Neuronal stem cell (in vitro differentiated cells): ENCODE data around the gene ACADS. TPM values are rescaled to one million over a fixed set of nuclear protein-coding genes. Genes with fewer than 3 reads are reported as not detected.

ENCODE experiments used
- DNase-seq: peaks from one replicate; pipeline ENCODE4 v3.0.0-alpha.2; 2013; ENCODE audit warnings: low spot score
- H2AFZ ChIP-seq: one replicate; pipeline ENCODE4 v1.6.1; 2013; ENCODE audit warnings: mild to moderate bottlenecking, low read length, inconsistent platforms
- H2AK5ac ChIP-seq: 2 replicates; pipeline ENCODE4 v1.6.1; 2013; ENCODE audit warnings: low read depth, mild to moderate bottlenecking, inconsistent platforms, low read length, moderate library complexity, mixed read lengths
- H2BK120ac ChIP-seq: 2 replicates; pipeline ENCODE4 v1.6.1; 2013; ENCODE audit warnings: low read depth, mild to moderate bottlenecking, inconsistent platforms, low read length, moderate library complexity, mixed read lengths
- H2BK12ac ChIP-seq: one replicate; pipeline ENCODE4 v1.6.1; 2013; ENCODE audit warnings: low read length, inconsistent platforms
- H2BK15ac ChIP-seq: 2 replicates; pipeline ENCODE4 v1.6.1; 2013; ENCODE audit warnings: mild to moderate bottlenecking, low read length, inconsistent platforms, mixed read lengths
- H2BK5ac ChIP-seq: one replicate; pipeline ENCODE4 v1.6.1; 2013; ENCODE audit warnings: inconsistent platforms, mild to moderate bottlenecking, low read length, moderate library complexity
- H3K14ac ChIP-seq: one replicate; pipeline ENCODE4 v1.6.1; 2013; ENCODE audit warnings: low read length, inconsistent platforms
- H3K18ac ChIP-seq: 2 replicates; pipeline ENCODE4 v1.6.1; 2013; ENCODE audit warnings: low read length, inconsistent platforms
- H3K23ac ChIP-seq: 2 replicates; pipeline ENCODE4 v1.6.1; 2013; ENCODE audit warnings: low read depth, mild to moderate bottlenecking, mixed read lengths, low read length, inconsistent platforms; ENCODE audit not compliant: poor library complexity
- H3K27ac ChIP-seq: replicated peaks from 3 replicates; pipeline ENCODE4 v1.5.1; 2013; ENCODE audit warnings: low read length, inconsistent platforms
- H3K27me3 ChIP-seq, 3 experiments: 2 replicates each; pipeline ENCODE4 v1.6.1; 2013; ENCODE audit warnings: low read length in 3 of 3, mild to moderate bottlenecking in 2 of 3, inconsistent platforms in 1 of 3, low read depth in 1 of 3, mixed read lengths in 1 of 3, moderate library complexity in 1 of 3; ENCODE audit not compliant: control insufficient read depth in 3 of 3, insufficient read depth in 3 of 3
- H3K36me3 ChIP-seq, 2 donors: replicated peaks in 1 of 2; 2 replicates each; pipeline ENCODE4 v1.6.1; 2013; ENCODE audit warnings: low read length in 2 of 2; ENCODE audit not compliant: control insufficient read depth in 2 of 2, insufficient read depth in 2 of 2
- H3K4ac ChIP-seq: 2 replicates; pipeline ENCODE4 v1.6.1; 2013; ENCODE audit warnings: inconsistent platforms, mild to moderate bottlenecking, low read length, moderate library complexity
- H3K4me1 ChIP-seq, 2 donors: 1 replicate in 1 of 2; 2 replicates in 1 of 2; pipeline ENCODE4 v1.6.1; 2013; ENCODE audit warnings: low read length in 2 of 2, low read depth in 1 of 2; ENCODE audit not compliant: control insufficient read depth in 2 of 2, insufficient read depth in 1 of 2
- H3K4me2 ChIP-seq: one replicate; pipeline ENCODE4 v1.6.1; 2013; ENCODE audit warnings: mild to moderate bottlenecking, low read length, inconsistent platforms; ENCODE audit not compliant: insufficient read depth, poor library complexity, severe bottlenecking
- H3K4me3 ChIP-seq, 2 donors: 2 replicates each; pipeline ENCODE4 v1.5.1; 2013; ENCODE audit warnings: low read length in 2 of 2, mild to moderate bottlenecking in 2 of 2, inconsistent platforms in 1 of 2, moderate library complexity in 1 of 2
- H3K79me1 ChIP-seq: one replicate; pipeline ENCODE4 v1.6.1; 2013; ENCODE audit warnings: low read depth, mild to moderate bottlenecking, inconsistent platforms, low read length, moderate library complexity
- H3K9ac ChIP-seq: one replicate; pipeline ENCODE4 v1.6.1; 2013; ENCODE audit warnings: mild to moderate bottlenecking, low read depth, low read length, inconsistent platforms; ENCODE audit not compliant: poor library complexity
- H3K9me3 ChIP-seq, 2 donors: replicated peaks in 1 of 2; 2 replicates each; pipeline versions ENCODE3 to v1.6.1; 2013; ENCODE audit warnings: low read length in 2 of 2, mild to moderate bottlenecking in 2 of 2, inconsistent platforms in 1 of 2, low read depth in 1 of 2, mixed read lengths in 1 of 2, moderate library complexity in 1 of 2; ENCODE audit not compliant: control insufficient read depth in 2 of 2, insufficient read depth in 1 of 2
- H4K8ac ChIP-seq: one replicate; pipeline ENCODE4 v1.6.1; 2013; ENCODE audit warnings: low read depth, mild to moderate bottlenecking, inconsistent platforms, low read length, moderate library complexity
- H4K91ac ChIP-seq: one replicate; pipeline ENCODE4 v1.6.1; 2013; ENCODE audit warnings: low read length, low read depth, mild to moderate bottlenecking, inconsistent platforms; ENCODE audit not compliant: poor library complexity
- WGBS, 2 donors: extraction: QIAGEN DNeasy Blood & Tissue Kit; methylation state at CpG; one replicate each; pipeline ENCODE4 v1.1.7; 2013; ENCODE audit warnings: missing lambda C conversion rate in 2 of 2, mixed read lengths in 1 of 2; ENCODE audit not compliant: insufficient read length in 2 of 2, insufficient replicate concordance in 1 of 2; ENCODE audit errors: extremely low coverage in 2 of 2; 5-methylcytosine and 5-hydroxymethylcytosine counted together
- polyA plus RNA-seq, 2 experiments: library from polyadenylated mRNA; stranded (reverse); fragments of 200-250 nt; gene quantifications; one replicate each; pipeline ENCODE4 v1.2.3, GENCODE V29; 2013

ACADS gene
- polyA plus RNA-seq (2013, experiment 1 of 2) = 2.0 TPM
- 2.2 TPM for polyA plus RNA-seq (2013, experiment 2 of 2)

- no peaks in the 10 kb centered on the region for H3K27me3 ChIP-seq
- H3K4me2 ChIP-seq = peak within 1 kb of the TSS; percentile 82
- H3K79me1 ChIP-seq = peaks cover 2% of the 10 kb centered on the region
- peaks cover 21 to 79% of the 10 kb centered on the region in 2 donors for H3K36me3 ChIP-seq
- no peak within 1 kb of the TSS for H2AFZ ChIP-seq
- peak within 1 kb of the TSS; percentile 76 for H3K23ac ChIP-seq
- H2AK5ac ChIP-seq = no peak within 1 kb of the TSS
- H3K4me1 ChIP-seq = peaks cover 0 to 3% of the 10 kb centered on the region in 2 donors
- peak; percentile 87 for DNase-seq
- H4K8ac ChIP-seq = no peak within 1 kb of the TSS
- H3K27ac ChIP-seq = no peak within 1 kb of the TSS
- peak within 1 kb of the TSS; percentile 53 for H3K9ac ChIP-seq
- peak within 1 kb of the TSS in 1 of 2 donors; percentile 84 for H3K4me3 ChIP-seq
- no peak within 1 kb of the TSS for H2BK15ac ChIP-seq
- no CpG with 5 or more reads among the region's 66 CpGs for WGBS, 2 donors
- no peak within 1 kb of the TSS for H2BK120ac ChIP-seq
- H3K14ac ChIP-seq = no peak within 1 kb of the TSS
- no peak within 1 kb of the TSS for H2BK5ac ChIP-seq
- no peaks in the 10 kb centered on the region for H3K9me3 ChIP-seq
- no peak within 1 kb of the TSS for H4K91ac ChIP-seq
- H3K18ac ChIP-seq = peak within 1 kb of the TSS; percentile 89
- no peak within 1 kb of the TSS for H3K4ac ChIP-seq
- no peak within 1 kb of the TSS for H2BK12ac ChIP-seq
Observed at GRCh38 chr12:120725659-120726509, at the start of gene ACADS. Gene ACADS, plus strand, starts transcription at chr12:120725826. Its CDS starts 60 bp downstream, at chr12:120725886.

DNA sequence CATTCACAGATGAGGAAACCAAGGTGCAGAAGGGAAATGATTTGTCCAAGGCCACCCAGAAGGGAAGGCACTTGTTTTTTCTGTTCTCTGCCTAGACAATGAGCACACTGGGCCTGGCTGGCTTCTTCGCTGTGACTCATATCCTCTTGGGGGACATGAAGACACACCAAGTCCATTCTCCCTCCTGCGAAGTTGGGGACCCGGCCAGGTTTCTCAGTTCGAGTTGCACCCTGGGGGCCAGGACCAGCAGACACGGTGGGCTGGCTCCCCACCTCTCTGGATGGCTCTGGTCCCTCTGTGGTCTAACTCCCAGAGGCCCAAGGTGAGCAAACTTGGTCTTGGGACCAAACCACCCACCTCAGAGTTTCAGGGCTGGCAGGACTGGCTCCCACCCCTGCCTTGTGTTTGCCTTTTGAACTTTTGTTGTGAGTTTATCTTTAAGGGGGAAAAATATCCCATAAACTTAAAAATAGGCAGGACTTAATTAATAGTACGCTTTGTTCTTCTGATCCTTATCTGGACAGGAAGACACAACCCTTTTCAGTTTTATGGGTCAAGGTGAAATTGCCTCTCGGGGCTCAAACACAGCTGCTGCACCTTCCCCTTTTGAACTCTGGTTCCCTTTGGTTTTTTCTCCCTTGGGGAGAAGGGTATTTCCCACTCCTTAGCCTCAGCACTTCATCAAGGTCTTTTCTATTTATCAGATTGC lies 47.7 kb upstream of the ACADS start:
- no peak overlapping the region for H4K8ac ChIP-seq
- no peaks in the 10 kb centered on the region for H3K9me3 ChIP-seq
- no peak overlapping the region for H2AK5ac ChIP-seq
- no peaks in the 10 kb centered on the region for H3K79me1 ChIP-seq
- no peak overlapping the region for H2AFZ ChIP-seq
- H2BK12ac ChIP-seq = no peak overlapping the region
- H3K4me1 ChIP-seq = peaks cover 0 to 2% of the 10 kb centered on the region in 2 donors
- H2BK15ac ChIP-seq = no peak overlapping the region
- H3K23ac ChIP-seq = no peak overlapping the region
- no peak overlapping the region for H3K4ac ChIP-seq
- no peak for DNase-seq
- no CpG with 5 or more reads among the region's 7 CpGs for WGBS, 2 donors
- H3K36me3 ChIP-seq = no peaks in the 10 kb centered on the region
- no peak overlapping the region for H3K14ac ChIP-seq
- H3K18ac ChIP-seq = no peak overlapping the region
- no peak overlapping the region for H3K27ac ChIP-seq
- no peak overlapping the region for H3K9ac ChIP-seq
- H3K4me3 ChIP-seq = no peak overlapping the region
- H4K91ac ChIP-seq = no peak overlapping the region
- H3K27me3 ChIP-seq = no peaks in the 10 kb centered on the region
- no peak overlapping the region for H3K4me2 ChIP-seq
- H2BK120ac ChIP-seq = no peak overlapping the region
- no peak overlapping the region for H2BK5ac ChIP-seq

DNA sequence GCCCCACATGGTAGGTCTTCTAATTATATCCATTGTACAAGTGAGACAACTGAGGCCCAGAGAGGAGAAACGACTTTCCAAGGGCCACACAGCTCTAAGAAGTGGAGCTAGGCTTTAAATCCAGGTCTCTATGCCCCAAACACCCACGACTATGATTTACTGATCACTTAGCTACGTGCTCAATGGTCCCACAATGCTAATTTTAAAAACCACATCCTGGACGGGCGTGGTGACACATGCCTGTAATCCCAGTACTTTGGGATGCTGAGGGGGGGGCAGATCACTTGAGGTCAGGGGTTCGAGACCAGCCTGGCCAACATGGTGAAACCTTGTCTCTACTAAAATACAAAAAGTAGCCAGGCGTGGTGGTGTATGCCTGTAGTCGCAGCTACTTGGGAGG lies 47.1 kb upstream of the ACADS start:
- H3K36me3 ChIP-seq = no peaks in the 10 kb centered on the region
- no peaks in the 10 kb centered on the region for H3K79me1 ChIP-seq
- H4K91ac ChIP-seq = no peak overlapping the region
- H4K8ac ChIP-seq = no peak overlapping the region
- no peak overlapping the region for H2BK15ac ChIP-seq
- H2BK120ac ChIP-seq = no peak overlapping the region
- H3K4me3 ChIP-seq = no peak overlapping the region
- no peak overlapping the region for H2AFZ ChIP-seq
- H3K9ac ChIP-seq = no peak overlapping the region
- no peak overlapping the region for H2AK5ac ChIP-seq
- DNase-seq = no peak
- H2BK5ac ChIP-seq = no peak overlapping the region
- H3K14ac ChIP-seq = no peak overlapping the region
- no peak overlapping the region for H3K4ac ChIP-seq
- no peak overlapping the region for H3K4me2 ChIP-seq
- peaks cover 0 to 2% of the 10 kb centered on the region in 2 donors for H3K4me1 ChIP-seq
- H2BK12ac ChIP-seq = no peak overlapping the region
- no peak overlapping the region for H3K27ac ChIP-seq
- no peaks in the 10 kb centered on the region for H3K27me3 ChIP-seq
- WGBS, 2 donors = no CpG with 5 or more reads among the region's 8 CpGs
- H3K9me3 ChIP-seq = no peaks in the 10 kb centered on the region
- H3K18ac ChIP-seq = no peak overlapping the region
- no peak overlapping the region for H3K23ac ChIP-seq

- H3K18ac ChIP-seq = peak overlapping the region; percentile 41
- H3K27me3 ChIP-seq = no peaks in the 10 kb centered on the region
- no peak overlapping the region for H3K27ac ChIP-seq
- no peak for DNase-seq
- H3K4me2 ChIP-seq = no peak overlapping the region
- no peak overlapping the region for H3K14ac ChIP-seq
- H2BK5ac ChIP-seq = no peak overlapping the region
- no peaks in the 10 kb centered on the region for H3K9me3 ChIP-seq
- H2BK12ac ChIP-seq = no peak overlapping the region
- H3K9ac ChIP-seq = no peak overlapping the region
- H3K4ac ChIP-seq = no peak overlapping the region
- H2AK5ac ChIP-seq = no peak overlapping the region
- no peak overlapping the region for H3K4me3 ChIP-seq
- peaks cover 0 to 2% of the 10 kb centered on the region in 2 donors for H3K4me1 ChIP-seq
- H2AFZ ChIP-seq = peak overlapping the region; percentile 77
- no peaks in the 10 kb centered on the region for H3K79me1 ChIP-seq
- H4K91ac ChIP-seq = no peak overlapping the region
- WGBS, 2 donors = no CpG with 5 or more reads among the region's 5 CpGs
- H2BK15ac ChIP-seq = no peak overlapping the region
- H3K23ac ChIP-seq = no peak overlapping the region
- no peaks in the 10 kb centered on the region for H3K36me3 ChIP-seq
- H4K8ac ChIP-seq = no peak overlapping the region
- no peak overlapping the region for H2BK120ac ChIP-seq
Observed at GRCh38 chr12:120680165-120680738, 45.4 kb upstream of the ACADS start.
